ENCODE data around the gene ARHGAP29. TPM values are rescaled to one million over a fixed set of nuclear protein-coding genes. Genes with fewer than 3 reads are reported as not detected.
A peak's percentile ranks its signal among the peaks of the same experiment; 100 is the strongest.

Gene ARHGAP29
- total and polyA plus RNA-seq, 2 of the 8 experiments (the other 6 are each of a cell fraction or from before 2014, with no cell fraction given), result 0.57 to 3.2 TPM

DNA sequence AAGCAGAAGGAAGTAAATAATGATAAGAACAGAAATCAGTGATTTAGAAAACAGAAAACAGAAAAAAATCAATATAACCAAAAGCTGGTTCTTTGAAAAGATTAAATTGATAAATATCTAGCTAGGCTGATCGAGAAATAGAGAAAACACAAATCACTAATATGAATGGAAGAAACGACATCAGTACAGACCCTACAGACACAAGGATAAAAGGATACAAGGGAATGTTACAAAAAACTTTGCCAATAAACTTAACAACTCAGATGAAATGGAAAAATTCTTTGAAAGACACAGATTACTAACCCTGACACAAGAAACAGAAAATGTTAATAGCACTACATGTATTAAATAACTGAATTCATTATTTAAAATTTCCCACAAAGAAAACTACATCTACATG, 6.3 kb upstream of the ARHGAP29 start (continued):
- TF ChIP-seq GABPA (IDR thresholded peaks at IDR 0.05; ENCODE audit: borderline replicate concordance, insufficient read depth, low read length), result no peak

GRCh38 chr1:94240822-94241221, 3.4 kb upstream of the ARHGAP29 start:
- Histone ChIP-seq H3K36me3 (ENCODE audit: control insufficient read depth in 2 of 4, insufficient read depth in 4 of 4, low read length in 3 of 4) (no peaks in the 10 kb centered on the region), H3K27me3 (replicated peaks in 1 of 4; ENCODE audit: control insufficient read depth in 3 of 4, extremely low read depth in 1 of 4, insufficient read depth in 3 of 4, low read length in 3 of 4) (peaks cover 13 to 43% (median 37%) of the 10 kb centered on the region in 4 experiments), H3K4me1 (replicated peaks in 1 of 4; ENCODE audit: control insufficient read depth in 3 of 4, insufficient read depth in 4 of 4, low read length in 3 of 4) (peaks cover 0 to 2% (median 0%) of the 10 kb centered on the region in 4 experiments; a peak in 1 of 7 replicates), H3K27ac (ENCODE audit: low read depth, low read length) (no peak overlapping the region), H4K20me1 (replicated peaks in 1 of 2; ENCODE audit: control insufficient read depth in 1 of 2, insufficient read depth in 2 of 2, low read length in 2 of 2) (no peaks in the 10 kb centered on the region), H3K18ac (ENCODE audit: extremely low read depth, low read length) (no peak overlapping the region), H2BK15ac (ENCODE audit: low read length) (no peak overlapping the region), H3K9me3 (ENCODE audit: insufficient read depth in 2 of 2, low read depth in 1 of 2, low read length in 1 of 2) (no peaks in the 10 kb centered on the region), H2AFZ (ENCODE audit: low read length) (no peak overlapping the region), H3K23me2 (ENCODE audit: low read depth, low read length) (peaks cover 11% of the 10 kb centered on the region; the same call in 1 of the 2 replicates), H3K79me2 (ENCODE audit: control insufficient read depth in 1 of 2, insufficient read depth in 2 of 2, low read length in 2 of 2) (no peaks in the 10 kb centered on the region), H3K4me3 (ENCODE audit: extremely low read depth in 1 of 4, insufficient read depth in 2 of 4, low read depth in 3 of 4, low read length in 4 of 4) (no peak overlapping the region), H2BK12ac (ENCODE audit: low read depth, low read length) (no peak overlapping the region), H2AK5ac (ENCODE audit: low read depth, low read length) (no peak overlapping the region), H4K8ac (ENCODE audit: extremely low read depth, insufficient read depth, low read length) (no peak overlapping the region), H4K91ac (replicated peaks; ENCODE audit: insufficient read length, low read length) (no peak overlapping the region), H2BK20ac (ENCODE audit: low read length) (no peak overlapping the region), H4K5ac (ENCODE audit: insufficient read length, low read depth, low read length) (no peak overlapping the region), H3K4me2 (ENCODE audit: insufficient read depth in 1 of 2, low read depth in 2 of 2, low read length in 2 of 2) (no peak overlapping the region), H2BK5ac (ENCODE audit: low read depth, low read length) (no peak overlapping the region), H3K79me1 (ENCODE audit: low read depth, low read length) (no peaks in the 10 kb centered on the region), H3K23ac (ENCODE audit: insufficient read length) (no peak overlapping the region), H3K9ac (replicated peaks in 1 of 4; ENCODE audit: extremely low read depth in 1 of 4, low read depth in 3 of 4, low read length in 3 of 4) (no peak overlapping the region), H3K14ac (ENCODE audit: insufficient read length) (no peak overlapping the region), H3K4ac (replicated peaks; ENCODE audit: insufficient read length, low read depth, low read length) (no peak overlapping the region), H3K56ac (replicated peaks; ENCODE audit: insufficient read length, low read depth, low read length) (no peak overlapping the region), H2BK120ac (replicated peaks; ENCODE audit: low read depth, low read length) (no peak overlapping the region)
- POLR2A ChIA-PET (ENCODE audit: partially characterized antibody), result no interaction called here
- FAIRE-seq (peak; percentile 58), DNase-seq (ENCODE audit: low read depth in 1 of 2, low spot score in 2 of 2) (no peak)
- TF ChIP-seq BACH1 (IDR thresholded peaks at IDR 0.05; ENCODE audit: low read length) (no peak), CTCF (IDR thresholded peaks at IDR 0.05; ENCODE audit: control extremely low read depth in 1 of 3, insufficient read depth in 1 of 3, low read depth in 1 of 3, low read length in 3 of 3) (peak in 2 of 3 experiments; percentile 60 to 61; a peak in 3 of 4 replicates), RAD21 (IDR thresholded peaks at IDR 0.05 in 1 of 2, conservative IDR thresholded peaks at IDR 0.05 in 1 of 2; ENCODE audit: low read depth in 2 of 2, low read length in 2 of 2) (peak; percentile 80 to 85), GABPA (IDR thresholded peaks at IDR 0.05; ENCODE audit: borderline replicate concordance, insufficient read depth, low read length) (no peak), BCL11A (IDR thresholded peaks at IDR 0.05; ENCODE audit: low read depth in 2 of 2, low read length in 2 of 2) (no peak)
- CTCF ChIA-PET (ENCODE audit: partially characterized antibody), result interaction anchor here (0.8 to 13.1 kb wide), 6 partner anchors 50 to 195 kb away, joined by 4 to 151 read pairs (median 15); no protein-coding TSS in a partner anchor
